ENCODE data around the gene GABRP.

Gene GABRP

DNA sequence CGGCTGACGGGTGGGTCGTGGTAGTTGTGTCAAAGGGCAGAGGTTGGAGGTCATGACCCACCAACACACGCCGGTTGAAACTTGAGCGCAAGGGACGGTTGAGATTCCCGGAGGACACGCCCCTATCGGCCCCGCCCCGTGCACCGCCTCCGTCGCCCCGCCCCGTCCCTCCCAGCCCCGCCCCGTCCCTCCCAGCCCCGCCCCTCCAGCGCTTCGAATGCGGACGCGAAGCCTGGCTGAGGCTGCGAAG is 78.1 kb downstream of the GABRP start:
- no peak for DNase-seq (ENCODE audit: low read depth, low spot score)

DNA sequence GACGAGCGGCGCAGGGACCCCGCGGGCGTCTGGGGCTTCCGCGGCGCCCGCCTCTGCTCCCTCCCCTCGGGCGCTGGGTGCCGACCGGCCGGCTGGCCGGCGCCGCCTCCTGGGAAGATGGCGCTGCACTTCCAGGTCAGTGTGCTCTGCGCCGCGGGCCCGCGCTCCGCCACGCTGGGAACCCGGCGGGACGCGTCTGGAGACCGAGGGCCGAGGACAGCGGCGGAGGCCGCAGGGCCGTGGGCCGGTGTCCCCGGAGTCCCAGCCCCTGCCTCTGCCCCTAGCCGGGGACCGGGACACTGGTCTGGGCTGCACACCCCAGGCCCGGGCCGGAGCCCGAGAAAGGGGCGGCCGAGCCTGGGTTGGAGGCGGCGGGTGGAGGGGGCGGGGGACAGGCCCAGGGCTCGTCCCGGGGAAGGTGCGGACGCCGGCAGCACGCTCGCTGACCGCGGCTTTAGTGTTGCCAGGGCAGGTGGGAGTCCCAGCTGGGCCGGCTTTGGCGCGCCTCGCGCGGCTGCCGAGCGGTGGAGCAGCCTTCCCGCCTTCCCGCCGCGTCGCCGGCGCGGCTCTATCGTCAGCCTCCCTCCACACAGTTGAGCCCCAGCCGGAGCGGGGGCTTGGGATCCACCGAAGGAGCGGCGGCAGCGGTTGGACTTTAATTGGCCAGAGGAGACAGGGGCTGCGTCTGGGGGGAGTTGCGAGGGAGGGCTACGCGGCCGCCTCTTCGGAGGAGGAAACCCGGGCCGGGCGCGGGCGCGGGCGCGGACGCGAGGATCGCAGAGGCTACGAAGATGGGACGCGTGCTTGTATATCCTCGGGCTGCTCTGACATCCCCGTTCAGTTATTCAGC is 78.6 kb downstream of the GABRP start, which contains the start of gene RANBP17:
Gene RANBP17 (plus strand): TSS at position 102 of the 850 bp plus-strand sequence.
- DNase-seq (ENCODE audit: low read depth, low spot score), result no peak

DNA sequence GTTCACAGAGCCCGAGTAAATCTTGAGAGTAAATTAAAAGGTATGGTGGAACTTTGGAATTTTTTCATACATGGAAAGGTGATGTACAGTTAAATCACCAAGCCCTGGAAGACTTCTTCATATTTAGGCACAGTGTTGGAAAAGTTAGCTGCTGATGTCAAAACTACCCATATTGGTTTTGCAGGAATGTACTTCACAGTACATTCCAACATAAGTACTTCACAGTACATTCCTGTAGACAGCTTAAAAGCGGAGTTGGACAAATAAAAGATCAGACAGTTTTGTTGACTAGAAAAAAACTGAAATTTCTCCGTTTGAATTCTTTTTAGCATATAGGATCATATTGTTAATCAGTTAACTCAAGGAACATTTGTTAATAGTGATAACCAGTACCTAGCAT is 80.1 kb downstream of the GABRP start:
- no peak for DNase-seq (ENCODE audit: low read depth, low spot score)
